Superior temporal gyrus (tissue), 1 donor: ENCODE results near the gene MYH7.
"Not testable (repeated sequence)": the region's sequence is repeated elsewhere in the genome, so short reads cannot be mapped to it uniquely, and the experiment has no call there.

Experiments used
- DNase-seq: peaks from one replicate; pipeline ENCODE4 v3.0.0-alpha.2; 2016; ENCODE audit errors: extremely low spot score

The MYH7 gene

DNA sequence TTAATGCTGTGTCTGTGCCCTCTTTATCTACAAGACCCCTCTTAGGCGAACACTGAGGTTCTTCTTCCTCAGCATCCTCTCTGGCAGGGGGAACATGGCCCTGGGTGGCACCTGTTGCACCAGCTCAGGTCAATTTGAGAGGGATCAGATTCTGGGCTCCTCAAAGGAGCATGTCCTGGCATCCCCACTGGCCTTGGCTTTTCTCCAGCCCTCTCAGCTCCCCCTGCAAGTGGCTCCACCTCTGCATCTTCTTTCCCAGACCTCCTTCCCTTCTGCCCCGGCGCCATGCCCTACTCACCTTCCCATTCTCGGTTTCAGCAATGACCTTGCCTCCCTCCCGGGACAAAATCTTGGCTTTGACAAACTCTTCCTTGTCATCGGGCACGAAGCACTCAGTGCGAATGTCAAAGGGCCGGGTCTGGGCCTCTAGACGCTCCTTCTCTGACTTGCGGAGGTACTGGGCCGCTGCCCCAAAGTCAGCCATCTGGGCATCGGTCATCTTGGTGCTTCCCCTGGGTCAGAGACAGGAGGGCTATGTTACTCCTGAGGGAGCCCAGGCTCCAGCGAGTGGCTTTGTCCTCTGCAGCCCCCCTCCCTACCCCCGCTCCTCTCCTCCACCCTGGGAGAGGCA is 28.6 kb downstream of the MYH7 start:
- DNase-seq: no peak

DNA sequence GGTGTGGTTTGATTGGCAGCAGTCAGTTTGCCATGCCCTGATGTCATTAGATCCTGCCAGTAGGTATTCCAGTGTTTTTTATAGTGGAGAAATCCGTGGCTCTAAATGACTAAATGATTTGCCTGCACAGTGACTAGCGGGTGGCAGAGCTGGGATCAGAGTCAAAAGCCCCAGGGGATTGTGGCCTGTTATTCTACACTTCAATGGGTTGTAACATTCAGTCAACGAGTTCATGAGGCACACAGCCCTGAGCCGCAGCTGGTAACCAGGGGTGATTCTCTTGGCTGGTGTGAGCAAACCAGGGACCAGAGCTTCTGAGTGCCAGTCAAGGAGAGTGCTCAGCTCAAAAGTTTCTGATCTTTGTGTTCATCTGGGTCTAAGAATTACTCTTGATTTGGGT is 29.2 kb downstream of the MYH7 start:
- DNase-seq: no peak

DNA sequence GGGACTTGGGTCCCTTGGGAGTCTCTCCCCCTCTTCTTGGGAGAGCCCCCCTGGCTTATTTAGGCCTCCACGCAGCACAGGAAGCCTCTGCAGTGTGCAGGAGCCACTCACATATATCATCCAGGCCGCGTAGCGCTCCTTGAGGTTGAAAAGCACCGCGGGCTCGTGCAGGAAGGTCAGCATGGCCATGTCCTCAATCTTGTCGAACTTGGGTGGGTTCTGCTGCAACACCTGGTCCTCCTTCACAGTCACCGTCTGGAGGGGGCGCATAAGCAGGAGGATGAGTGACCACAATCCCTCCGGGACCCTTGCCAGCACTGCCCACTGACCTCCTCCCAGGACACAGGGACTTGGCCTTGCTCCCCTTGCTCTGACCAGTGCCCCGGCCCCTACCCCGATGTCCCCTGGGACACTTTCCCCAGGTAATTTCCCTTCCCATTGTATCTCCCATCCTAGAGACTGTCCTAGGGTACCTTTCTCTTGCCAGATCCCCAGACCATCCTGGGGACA is 29.9 kb downstream of the MYH7 start:
- DNase-seq: no peak

DNA sequence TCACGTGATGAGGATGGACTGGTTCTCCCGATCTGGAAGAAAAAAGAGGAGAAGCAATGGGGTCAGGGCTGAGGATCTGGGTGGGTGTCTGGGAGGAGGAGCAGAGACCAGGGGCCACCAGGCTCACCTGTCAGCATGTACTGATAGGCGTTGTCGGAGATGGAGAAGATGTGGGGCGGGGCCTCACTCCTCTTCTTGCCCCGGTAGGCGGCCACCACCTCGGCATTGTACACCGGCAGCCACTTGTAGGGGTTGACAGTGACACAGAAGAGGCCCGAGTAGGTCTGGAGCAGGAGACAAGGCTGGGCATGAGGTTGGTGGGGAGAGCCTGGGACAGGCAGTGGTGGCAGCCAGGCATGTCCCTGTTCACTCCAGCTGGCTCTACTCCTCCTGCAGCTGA is 30.4 kb downstream of the MYH7 start:
- no peak for DNase-seq

DNA sequence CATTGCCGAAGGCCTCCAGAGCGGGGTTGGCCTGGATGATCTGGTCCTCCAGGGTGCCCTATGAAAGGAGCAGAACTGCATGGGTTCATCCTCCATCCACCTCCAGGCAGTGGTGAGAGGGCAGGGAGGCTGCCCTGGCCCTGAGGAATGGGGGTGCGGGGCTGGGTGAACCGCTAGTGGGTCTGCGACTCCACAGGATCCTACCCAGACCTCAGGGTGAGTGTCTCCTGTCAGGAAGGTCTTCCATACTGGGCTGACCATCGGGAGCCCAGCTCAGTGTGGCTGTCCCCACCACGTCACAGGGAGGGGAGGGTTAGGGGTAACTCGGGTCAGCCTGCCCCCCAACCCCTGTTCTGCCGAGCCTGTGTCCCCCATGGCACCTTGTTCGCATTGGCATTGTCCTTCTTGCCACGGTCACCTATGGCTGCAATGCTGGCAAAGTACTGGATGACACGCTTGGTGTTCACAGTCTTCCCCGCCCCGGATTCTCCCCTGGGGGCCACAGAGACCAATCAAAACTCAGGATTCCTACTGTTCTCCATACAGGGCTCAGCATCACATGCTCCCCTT is 31.0 kb downstream of the MYH7 start:
- DNase-seq: no peak

DNA sequence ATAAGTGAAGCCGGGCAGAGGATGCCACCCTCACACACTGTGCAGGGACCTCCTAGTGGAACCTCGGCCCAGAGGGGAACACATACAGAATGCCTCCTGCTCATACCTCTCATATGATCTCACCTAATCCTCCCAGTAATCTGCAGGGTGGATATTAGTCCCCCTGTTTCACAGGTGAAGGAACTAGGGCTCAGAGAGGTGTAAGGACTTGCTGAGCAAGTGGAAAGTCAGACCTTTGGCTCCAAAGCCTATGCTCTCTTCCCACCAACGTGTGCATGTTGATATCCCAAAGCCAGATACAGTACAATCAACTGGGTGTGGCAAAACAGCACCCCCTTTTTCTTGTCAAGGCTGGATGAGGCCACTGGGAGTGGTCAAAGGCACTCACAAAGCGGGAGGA is 31.6 kb downstream of the MYH7 start:
- DNase-seq: no peak

DNA sequence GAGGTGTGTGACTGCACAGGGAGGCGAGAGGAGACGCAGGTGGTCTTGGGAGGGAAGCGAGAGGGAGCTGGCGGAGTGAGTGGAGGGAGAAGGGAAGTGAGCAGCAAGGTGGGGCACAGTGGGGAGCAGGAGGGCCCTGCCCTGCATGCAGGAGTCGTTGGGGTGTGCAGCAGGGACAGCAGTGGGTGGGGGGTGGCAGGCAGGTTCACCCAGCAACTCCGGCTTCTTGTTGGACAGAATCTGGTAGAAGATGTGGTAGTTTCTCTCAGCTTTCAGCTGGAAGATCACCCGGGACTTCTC is 32.4 kb downstream of the MYH7 start:
- no peak for DNase-seq

DNA sequence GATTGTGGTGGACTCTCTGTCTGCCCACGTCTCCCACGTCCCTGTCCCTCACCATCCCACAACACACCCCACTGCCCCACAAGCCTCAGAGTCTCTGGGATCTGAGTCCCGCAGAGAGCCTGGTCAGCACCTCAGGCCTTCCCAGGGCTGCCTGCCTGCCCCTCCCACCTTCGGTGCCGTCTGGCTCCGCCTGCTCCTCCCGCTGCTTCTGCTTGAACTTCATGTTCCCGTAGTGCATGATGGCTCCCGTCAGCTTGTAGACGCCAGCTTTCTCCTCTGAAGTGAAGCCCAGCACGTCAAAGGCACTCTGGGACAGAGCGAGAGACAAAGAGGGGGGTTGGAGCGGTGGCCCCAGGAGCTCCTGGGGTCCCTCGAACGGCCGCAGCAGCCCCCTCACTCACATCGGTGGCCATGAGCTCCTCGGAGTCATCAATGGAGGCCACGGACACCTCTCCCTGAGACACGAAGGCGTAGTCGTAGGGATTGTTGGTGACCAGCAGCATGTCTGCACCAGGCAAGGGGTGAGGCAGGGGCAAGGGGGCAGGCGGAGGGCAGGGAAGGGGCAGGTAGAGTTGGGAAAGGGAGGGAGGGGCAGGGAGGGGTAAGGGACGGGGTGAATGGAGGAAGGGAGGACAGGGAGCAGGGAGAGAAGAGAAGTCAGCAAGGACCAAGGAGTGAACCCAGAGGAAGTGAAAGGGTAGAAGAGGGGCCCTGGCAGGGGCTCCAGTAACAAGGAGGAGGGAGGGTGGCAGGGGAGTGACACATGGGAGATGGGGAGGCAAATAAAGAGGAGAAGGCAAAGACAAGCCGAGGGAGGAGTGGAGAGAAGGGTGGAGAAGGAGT is 32.9 kb downstream of the MYH7 start:
- no peak for DNase-seq

DNA sequence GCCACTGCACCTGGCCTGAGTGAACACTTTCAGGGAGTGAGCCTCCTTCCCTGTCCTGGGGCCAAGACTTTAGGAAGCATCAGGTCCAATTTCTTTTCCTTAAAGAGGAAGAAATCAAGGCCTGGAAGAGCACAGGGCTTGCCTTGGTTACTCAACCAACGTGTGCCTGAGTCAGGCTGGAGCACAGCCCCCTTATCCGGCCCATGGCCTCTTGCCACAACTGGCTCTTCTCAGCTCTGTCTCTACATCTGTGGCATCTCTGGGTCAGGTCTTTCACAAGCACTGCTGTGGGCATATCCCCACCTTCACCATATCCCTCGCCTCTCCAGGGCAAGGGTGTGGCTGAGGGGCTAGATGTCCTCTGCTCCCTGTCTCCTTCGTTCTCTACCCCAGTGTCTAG is 34.2 kb downstream of the MYH7 start:
- no peak for DNase-seq

DNA sequence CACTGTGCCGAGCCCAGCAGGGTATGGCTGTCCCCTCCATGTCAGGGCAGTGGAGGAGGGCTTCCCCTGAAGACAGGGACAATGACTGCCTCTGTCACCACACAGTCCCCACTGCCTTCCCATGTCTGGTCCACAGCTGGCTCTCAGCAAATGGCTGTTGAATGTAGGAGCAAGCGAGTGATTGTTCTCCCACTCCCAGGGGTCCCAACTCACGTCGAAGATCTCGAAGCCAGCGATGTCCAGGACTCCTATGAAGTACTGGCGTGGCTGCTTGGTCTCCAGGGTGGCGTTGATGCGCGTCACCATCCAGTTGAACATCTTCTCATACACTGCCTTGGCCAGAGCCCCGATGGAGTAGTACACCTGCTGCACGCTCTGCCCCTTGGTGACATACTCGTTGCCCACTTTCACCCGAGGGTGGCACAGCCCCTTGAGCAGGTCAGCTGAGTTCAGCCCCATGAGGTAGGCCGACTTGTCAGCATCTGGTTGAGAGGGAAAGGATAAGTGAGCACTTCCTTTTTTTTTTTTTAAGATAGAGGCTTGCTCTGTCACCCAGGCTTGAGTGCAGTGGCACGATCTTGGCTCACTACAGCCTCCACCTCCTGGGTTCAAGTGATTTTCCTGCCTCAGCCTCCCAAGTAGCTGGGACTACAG is 34.8 kb downstream of the MYH7 start:
- DNase-seq: not testable (repeated sequence)

DNA sequence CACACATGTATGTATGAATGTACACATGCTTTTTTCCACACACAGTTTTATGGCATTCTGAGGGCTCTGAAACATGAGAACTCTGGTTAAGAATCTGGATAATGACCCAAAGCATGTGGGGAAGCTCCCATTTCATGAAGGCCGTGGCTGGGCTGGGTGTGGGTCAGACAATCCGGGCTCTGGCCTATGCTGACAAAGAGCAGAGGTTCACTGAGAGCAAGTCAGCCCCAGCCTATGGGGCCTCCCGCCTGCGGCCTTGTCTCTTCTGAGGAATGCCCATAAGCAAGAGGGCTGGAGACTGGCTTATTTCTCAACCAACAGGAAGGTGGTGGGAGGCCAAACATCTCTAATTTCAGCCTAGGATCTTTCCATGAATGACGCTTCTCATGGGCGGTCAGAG is 35.9 kb downstream of the MYH7 start:
- DNase-seq: no peak

DNA sequence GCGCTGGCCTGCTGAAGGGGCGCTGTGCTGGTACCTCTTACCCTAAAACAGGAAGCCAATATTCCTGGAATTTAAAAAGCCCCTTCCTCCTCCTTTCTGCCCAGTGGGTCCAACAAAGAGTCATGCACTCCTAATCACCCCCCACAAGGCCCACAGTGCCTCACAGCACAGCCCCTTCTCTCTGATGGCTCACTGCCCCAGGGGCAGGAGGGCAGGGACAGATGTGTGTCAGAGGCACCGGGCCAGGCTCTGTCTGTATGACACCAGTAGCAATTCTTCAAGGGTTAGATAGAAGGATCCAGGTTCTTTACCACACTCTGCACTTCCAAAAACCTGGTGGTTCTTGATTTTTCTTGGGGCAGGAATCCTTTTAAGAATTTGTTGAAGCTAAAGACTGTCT is 36.3 kb downstream of the MYH7 start:
- no peak for DNase-seq

DNA sequence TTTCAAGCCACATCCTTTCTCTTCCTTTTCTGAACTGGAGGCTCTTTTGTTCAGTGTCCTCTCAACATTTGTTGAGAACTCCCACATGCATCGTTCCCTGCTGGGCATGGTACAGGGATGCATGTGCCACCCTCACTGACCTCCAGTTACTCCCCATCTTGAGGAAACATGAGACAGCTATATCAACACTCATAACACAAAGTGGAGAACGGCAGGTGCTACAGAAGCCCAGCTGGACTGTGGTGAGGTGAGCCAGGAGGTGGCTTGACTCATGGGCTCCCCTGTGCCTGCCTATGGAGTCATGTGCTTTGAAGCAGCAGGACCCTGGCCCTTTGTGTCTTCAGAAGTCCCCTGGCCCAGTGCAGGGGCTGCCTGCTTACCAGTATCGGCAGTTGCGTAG is 37.1 kb downstream of the MYH7 start:
- DNase-seq: no peak

DNA sequence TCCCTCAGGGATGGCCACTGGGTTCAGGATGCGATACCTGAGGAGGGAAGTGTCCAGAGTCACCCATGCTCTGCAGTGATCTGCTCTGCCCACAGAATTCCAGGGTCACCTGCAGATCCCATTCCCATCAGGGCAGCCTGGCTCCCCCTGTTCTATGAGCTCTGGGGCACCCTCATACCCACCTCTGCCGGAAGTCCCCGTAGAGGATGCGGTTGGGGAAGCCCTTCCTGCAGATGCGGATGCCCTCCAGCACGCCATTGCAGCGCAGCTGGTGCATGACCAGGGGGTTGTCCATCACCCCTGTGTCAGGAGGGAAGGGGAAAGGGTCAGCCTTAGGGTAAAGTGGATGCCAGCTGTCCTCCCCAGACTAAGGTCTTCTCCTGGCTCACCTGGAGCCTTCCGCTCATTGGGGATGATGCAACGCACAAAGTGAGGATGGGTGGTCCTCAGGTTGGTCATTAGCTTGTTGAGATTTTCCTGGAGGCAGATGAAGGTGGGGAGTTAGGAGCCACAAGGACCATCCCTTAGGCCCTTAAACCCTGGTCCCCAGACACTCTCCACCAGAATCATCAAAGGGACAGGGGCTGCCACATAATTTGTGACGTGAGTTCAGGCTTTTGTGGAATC is 38.6 kb downstream of the MYH7 start:
- no peak for DNase-seq

DNA sequence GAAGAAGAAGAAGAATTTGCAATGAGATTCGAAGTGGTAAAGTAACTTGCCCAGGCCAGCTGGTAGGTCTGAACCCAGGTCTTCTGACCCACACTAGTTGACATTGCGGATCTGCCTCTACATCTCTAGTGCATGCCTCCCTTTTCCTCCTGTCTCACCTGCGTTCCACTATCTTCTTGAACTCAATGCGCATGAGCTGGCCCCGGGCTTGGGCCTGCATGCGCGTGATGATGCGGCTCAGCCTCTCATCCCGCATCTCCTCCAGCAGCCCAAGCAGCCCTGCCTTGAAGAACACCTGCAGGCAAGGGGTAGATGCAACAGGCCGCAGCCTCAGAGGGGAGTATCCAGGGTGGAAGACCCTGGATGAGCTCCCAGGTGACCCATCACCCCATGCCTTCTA is 39.3 kb downstream of the MYH7 start:
- no peak for DNase-seq

DNA sequence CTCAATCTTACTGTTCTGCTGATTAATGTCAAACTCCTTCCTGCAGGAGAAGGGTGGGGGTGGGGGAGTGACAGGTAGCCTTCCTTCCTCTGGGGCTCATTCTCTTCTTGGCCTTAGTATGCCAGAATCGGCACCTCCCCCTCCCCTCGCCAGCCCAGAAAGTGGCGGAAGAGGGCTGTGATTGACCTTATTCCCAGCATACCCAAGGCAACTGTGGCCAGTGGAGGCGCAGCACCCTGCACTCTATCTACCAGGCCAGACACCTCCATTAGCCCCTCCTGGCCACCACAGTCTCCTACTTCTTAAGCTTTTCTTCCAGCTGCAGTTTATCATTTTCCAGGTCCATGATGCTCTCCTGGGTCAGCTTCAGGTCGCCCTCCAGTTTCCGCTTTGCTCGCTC is 42.8 kb downstream of the MYH7 start:
- DNase-seq: no peak

DNA sequence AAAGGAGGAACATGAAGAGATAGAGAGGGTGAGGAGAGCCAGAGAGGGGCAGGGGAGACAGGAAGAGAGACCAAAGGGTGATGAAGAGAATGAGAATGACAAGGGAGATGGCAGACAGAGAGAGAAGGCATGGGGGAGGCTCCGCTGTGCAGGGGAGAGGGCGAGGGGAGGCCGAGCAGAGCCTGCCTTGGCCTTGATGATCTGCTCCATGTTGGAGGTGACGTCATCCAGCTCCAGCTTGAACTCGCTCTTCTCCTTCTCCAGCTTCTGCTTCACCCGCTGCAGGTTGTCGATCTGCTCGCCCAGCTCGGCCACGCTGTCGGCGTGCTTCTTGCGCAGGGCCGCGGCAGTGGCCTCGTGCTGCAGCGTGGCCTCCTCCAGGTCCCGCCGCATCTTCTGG is 45.6 kb downstream of the MYH7 start:
- DNase-seq: not testable (repeated sequence)

DNA sequence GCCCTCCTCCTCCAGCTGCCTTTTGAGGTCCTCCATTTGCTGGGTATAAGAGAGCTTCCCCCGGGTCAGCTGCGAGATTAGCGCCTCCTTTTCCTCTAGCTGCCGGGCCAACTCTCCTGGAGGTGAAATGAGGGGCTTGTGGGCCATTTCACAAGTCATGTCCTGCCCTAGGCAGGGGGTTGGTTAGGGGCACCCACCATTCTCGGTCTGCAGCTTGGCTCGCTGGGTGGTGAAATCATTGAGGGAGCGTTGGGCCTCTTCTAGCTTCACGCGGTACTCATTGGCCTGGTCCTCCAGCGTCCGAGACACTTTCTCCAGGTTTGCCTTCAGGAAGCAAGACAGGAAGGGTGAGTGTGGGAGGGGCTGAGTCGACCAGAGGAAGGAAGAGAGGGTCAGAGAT is 46.1 kb downstream of the MYH7 start:
- DNase-seq: no peak

DNA sequence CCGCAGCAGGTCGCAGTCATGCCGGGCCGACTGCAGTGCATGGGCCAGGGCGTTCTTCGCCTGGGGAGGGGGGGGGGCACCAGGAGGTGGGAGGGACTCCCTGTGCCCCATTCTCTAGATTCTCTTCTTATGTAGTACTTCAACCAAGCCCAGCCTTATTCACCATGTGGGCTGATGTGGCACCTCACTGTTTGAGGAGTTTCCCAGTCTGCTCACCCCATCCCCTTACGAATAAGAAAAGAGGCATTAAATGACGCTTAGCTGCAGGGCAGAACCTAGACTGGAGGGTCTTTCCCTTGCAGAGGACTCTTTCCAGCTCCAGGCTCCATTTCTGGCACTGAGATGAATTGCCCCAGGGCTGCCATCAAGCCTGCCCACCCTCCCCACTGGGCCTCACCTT is 46.5 kb downstream of the MYH7 start:
- no peak for DNase-seq

DNA sequence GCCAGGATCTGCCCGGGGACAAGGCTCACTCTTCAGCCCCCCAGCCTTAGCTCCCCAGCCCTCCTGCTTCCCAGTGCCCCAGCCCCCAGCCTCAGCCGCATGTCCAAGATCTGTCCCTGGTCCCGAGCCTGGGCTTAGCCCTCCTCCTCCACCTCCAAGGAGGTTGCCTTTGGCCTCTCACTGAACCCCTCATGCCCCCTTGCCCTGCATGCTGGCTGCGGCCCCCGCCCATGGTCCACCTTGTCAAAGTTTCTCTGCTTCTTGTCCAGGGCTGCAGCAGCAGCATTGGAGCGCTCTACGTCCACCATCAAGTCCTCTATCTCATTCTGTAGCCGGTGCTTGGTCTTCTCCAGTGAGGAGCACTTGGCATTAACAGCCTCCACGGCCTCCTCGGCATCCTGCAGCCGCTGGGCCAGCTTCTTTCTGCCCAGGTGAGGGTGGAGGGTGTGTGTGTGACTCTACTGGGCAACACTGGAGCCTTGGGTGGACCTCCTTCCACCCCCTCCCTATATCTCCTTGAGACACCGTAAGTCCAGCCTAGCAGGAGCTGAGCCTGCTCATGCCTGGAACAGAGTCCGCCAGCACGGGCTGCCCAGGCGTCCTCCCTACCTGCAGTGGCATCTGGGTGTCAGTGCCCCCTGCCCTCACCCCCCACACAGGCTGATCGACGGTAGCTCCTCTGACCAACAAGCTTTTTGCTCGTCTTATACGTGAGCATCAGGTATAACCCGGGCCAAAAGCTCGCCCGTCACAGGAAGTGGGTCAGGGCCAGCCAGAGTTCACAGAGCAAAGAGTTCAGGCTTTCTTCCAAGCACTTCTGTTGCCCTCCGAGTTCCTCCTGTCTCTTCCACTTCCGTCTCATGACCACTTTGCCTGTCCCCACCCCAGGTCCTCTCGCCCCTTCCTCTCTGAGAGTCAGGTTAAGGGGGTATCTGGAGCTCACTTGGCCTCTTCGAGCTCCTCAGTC is 47.3 kb downstream of the MYH7 start:
- DNase-seq: no peak

DNA sequence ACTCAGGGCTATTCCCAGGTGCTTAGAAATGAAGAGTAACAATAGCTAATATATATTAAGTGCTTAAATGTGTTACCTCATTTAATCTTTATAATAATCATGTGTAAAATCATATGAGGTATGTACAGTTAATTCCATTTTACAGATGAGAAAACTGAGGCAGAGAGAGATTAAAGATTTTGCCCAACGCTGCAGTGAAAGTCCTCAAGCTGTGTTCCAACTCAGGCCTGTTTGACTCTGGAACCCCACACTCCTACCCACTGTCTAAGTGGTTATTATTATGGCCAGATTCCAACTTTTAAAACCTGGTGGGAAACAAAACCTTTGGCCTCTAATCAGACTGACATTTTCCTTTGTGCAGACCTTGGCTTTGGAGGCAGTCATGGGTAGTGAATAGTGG is 48.5 kb downstream of the MYH7 start:
- no peak for DNase-seq
